ENCODE measurements around the gene SPDYE4.

Gene SPDYE4

GRCh38 chr17:8785547-8786413 is 27.4 kb upstream of the SPDYE4 start:
- DNase-seq (ENCODE audit: low spot score) = peak; percentile 50

- no peak for DNase-seq (ENCODE audit: low spot score)
Measured at GRCh38 chr17:8782176-8782575, 23.8 kb upstream of the SPDYE4 start.

DNA sequence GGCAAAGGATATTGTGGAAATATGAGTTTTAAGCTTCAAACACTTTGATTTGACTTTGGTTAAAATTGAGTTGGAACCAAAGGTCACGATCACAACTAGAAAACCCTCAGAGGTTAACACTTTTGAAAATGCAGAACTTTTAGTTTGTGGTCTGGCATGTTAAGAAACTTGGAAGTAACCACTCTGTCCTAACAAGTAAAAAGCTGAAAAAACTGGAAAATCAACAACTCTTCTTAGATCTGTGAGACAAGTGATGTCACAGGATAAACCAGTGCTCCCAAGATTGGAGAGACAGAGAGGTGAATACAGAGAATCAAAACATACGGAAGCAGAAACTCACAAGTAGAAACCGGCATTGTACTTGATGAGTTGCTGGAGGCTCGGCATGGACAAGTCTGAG is 23.4 kb upstream of the SPDYE4 start:
- DNase-seq (ENCODE audit: low spot score) = no peak

GRCh38 chr17:8776881-8777280 is 18.5 kb upstream of the SPDYE4 start:
- no peak for DNase-seq (ENCODE audit: low spot score)

DNA sequence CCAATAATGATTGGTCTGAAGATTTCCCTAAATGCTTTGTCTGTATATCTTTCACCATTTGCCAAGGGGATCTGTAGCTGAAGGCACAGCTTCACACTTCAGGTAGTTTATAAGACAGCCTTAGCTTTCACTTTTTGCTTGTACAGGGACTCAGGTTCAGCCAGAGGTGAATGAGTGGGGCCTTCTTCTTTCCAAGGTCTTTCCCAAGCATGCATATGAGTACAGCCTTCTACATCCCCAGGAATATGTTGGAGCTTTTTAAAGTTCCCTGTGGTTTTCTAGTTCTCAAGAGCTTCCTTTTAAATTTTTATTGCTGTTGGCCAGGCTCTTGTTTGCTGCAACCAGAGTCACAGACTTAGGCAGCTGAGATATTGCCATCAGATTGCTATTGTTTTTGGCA is 17.9 kb upstream of the SPDYE4 start:
- DNase-seq (ENCODE audit: low spot score) = no peak

DNA sequence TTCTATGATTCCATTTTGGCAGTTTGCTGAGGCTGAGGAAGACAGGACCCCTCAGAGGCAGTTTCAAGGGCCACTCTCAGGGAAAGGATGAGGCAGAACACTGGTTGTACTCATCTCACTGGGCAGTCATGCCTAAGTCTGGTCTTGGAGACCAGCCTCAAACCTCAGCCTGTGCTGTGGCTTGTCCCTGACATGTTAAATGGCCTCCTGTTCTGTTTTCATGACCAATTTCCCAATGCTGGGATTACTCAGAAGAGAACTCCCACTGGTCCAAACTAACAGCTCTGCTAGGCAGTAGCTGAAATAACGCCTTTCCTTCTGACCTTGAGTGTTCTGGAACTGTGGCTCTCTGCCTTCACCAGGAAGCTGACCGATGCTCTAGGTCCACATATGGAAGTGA is 8.4 kb upstream of the SPDYE4 start:
- no peak for DNase-seq (ENCODE audit: low spot score)

GRCh38 chr17:8762012-8762411 is 3.7 kb upstream of the SPDYE4 start:
- no peak for DNase-seq (ENCODE audit: low spot score)

DNA sequence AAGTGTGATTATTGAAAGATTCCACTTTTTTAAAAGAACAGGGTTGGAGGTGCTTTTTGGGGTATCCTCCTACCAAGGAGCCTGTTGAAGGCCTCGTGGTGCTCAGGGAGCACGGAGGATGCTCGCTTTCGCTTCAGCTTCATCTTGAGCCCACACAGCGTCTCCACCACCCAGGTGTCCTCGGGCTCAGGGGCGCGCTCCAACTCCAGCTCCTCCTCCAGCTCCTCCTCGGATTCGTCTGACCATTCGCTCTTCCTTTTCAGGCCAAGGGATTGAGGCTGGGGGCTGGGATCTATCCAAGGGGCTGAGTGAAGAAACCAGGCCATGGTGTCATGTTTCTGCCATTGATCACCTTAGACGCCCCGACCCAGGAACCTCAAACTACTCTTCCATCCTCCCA is 1.2 kb downstream of the SPDYE4 start:
- DNase-seq (ENCODE audit: low spot score) = no peak

DNA sequence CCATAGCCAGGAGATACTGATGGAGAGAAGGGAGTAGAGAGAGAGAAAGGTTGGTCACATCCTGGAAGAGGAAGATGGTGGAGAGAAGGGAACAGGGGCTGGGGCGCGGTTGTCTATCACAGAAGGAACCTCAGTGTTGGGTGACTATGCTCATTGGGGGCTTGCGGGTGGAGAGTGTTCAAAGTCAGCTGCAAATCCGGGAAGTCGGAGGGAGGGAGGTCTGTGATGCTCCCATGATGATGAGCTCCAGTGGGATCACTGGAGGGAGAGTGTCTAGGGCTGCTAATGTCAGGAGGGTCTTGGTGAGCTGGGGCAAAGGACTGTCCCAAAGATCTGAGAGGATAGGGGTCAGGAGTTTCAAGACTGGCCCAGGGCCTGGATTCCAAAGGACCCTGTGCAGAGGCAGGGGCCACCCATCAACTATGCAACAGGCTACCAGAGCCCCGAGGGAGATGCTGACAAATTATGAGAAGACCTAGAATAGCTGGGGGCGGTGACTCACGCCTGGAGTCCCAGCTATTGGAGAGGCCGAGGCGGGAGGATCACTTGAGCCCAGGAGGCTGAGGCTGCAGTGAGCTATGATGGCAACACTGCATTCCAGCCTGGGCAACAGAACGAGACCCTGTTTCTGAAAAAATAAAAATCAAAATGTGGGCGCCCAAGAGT is 2.6 kb downstream of the SPDYE4 start:
- DNase-seq (ENCODE audit: low spot score) = no peak

GRCh38 chr17:8754890-8755289 is 3.5 kb downstream of the SPDYE4 start:
- DNase-seq (ENCODE audit: low spot score) = no peak

DNA sequence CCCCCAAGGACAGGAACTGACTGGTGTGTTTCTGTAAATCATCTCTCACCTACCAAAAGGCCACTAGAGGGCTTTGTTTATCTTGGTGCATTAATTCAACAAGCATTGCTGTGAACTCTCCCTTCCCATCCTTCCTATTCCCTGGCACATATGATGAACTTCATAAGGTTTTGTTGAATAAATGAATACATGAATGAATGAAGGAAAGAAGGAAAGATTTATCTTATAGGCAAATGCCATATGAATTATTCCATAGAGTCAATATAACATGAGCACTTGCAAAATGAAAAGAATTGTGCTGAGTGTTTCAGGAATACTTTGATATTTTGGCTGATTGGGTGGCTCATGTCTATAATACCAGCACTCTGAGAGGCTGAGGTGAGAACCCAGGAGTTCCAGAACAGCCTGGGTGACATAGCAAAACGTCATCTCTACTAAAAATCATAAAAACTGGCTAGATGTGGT is 4.3 kb downstream of the SPDYE4 start:
- peak; percentile 15 for DNase-seq (ENCODE audit: low spot score)

- DNase-seq (ENCODE audit: low spot score) = no peak
Measured at GRCh38 chr17:8753136-8753975, 5.0 kb downstream of the SPDYE4 start.

DNA sequence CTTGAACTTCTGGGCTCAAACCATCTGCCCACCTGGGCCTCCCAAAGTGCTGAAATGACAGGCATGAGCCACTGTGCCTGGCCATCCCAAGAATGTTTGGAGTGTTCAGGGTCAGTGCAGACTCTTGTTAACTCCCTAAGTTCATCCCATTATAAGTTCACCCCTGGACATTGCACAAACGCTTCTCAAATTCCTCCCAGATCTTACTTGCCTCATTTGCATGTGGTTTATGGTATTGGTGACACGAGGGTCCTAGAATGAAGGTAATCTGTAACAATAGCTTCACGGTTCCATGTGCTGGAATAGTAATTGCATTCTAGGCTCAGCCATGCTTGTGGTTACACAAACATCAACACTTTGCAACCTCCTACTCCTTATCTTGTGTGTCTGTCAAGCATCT is 8.7 kb downstream of the SPDYE4 start:
- DNase-seq (ENCODE audit: low spot score) = no peak

DNA sequence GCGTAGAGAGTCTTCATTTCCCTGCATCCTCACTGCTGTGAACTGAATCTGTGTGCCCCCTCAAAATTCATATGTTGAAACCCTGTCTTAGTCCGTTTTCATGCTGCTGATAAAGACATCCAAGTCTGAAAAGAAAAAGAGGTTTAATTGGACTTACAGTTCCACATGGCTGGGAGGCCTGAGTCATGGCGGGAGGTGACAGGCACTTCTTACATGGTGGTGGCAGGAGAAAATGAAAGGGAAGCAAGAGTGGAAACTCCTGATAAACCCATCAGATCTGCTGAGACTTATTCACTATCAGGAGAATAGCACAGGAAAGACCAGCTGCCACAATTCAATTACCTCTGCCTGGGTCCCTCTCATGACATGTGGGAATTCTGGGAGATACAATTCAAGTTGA is 10.6 kb downstream of the SPDYE4 start:
- DNase-seq (ENCODE audit: low spot score) = no peak

- no peak for DNase-seq (ENCODE audit: low spot score)
Measured at GRCh38 chr17:8746501-8747236, 11.7 kb downstream of the SPDYE4 start.

DNA sequence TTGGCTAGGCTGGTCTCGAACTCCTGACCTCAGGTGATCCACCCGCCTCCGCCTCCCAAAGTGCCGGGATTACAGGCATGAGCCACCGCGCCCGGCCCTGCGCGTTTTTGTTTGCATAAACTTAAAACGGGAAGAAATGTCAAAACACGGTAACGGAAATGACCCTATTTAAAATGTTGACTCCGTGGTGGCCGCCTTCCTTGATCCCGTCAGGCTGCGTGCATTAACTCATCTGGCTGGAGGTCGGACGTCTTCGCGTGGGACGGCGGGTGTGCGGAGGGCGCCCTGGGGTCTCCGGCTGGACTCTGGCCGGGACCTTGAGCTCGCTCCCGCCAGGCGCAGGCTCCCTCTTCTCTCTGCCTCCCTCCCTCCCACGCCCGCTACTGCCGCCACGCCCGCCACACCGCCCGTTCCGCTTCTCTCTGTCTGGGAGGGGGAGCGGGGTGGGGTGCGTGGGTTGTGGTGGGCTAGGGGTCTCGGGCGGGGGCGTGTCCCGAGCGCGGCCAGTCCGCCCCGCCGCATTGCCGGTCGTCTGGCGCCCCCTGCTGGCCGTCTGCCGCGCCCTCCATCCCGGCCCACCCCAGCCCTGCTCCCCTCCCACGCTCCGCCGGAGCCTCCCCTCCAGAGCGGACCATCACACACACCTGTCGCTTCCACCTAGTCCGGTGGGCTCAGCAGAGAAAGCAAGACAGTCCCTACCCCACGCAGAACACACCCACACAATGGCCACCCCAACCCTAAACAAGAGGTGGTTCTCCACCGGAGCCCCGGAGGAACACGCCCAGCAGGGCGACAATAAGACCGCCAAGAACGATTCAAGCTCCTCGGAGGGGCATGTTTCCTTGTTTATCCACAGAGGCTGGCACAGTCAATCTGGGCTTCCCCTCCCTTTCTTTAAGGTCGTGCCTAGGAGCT is 12.5 kb downstream of the SPDYE4 start:
- peak; percentile 40 for DNase-seq (ENCODE audit: low spot score)

DNA sequence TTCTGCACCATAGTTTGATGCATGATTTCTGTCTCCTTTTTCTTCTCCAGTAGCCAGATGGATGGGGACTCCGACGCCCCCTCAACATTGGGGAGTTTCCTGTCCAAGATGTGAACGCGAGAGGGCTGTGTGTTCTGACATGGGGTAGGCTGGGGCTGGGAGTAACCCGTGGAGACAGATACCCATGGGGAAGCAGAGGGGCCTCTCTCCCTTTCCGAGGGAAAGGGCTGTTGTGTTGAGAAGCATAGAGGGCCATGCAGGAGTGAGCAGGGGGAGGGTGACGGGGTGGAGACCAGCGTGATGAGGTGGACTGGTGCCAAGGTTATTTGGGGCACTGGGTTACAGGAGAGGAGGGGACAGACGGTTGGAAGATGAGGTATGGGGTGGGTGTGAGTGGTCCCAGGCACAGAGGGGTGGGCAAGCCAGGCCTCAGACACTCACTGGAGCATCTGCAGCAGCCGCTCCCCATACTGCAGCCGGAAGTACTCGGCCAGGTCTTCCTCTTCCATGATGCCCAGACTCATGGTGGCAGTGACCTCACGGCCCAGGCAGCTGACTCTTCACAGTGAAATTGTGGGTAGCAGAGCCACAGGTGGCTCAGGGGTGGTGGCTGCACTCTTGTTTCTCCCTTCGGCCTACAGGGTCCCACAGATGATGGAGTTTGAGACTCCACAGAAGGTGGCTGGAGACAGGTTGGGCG is 14.1 kb downstream of the SPDYE4 start:
- DNase-seq (ENCODE audit: low spot score) = no peak

GRCh38 chr17:8742819-8743218 is 15.5 kb downstream of the SPDYE4 start:
- no peak for DNase-seq (ENCODE audit: low spot score)

GRCh38 chr17:8742274-8742673 is 16.1 kb downstream of the SPDYE4 start:
- DNase-seq (ENCODE audit: low spot score) = no peak

DNA sequence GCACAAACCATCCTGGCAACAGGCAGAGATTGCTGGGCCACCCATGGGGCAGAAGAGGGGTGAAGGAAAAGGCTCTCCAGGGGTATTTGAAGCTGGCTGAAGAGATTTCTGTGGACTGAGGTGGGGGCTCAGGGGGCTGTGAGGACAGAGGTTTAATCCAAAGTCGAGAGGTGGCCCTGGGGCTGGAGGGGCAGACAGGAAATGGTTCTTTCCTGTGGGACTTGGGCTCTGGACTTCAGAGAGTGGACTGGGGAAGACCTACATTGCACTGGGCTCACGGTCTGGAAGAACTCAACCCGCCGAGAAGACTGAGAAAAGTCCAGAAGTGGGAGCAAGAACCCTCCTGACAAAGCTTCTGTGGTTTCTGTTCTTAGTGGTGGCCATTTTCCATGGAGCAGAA is 16.6 kb downstream of the SPDYE4 start:
- DNase-seq (ENCODE audit: low spot score) = no peak

Data from kidney capillary endothelial cell (primary cell).